ENCODE measurements around the gene GCK.

DNA sequence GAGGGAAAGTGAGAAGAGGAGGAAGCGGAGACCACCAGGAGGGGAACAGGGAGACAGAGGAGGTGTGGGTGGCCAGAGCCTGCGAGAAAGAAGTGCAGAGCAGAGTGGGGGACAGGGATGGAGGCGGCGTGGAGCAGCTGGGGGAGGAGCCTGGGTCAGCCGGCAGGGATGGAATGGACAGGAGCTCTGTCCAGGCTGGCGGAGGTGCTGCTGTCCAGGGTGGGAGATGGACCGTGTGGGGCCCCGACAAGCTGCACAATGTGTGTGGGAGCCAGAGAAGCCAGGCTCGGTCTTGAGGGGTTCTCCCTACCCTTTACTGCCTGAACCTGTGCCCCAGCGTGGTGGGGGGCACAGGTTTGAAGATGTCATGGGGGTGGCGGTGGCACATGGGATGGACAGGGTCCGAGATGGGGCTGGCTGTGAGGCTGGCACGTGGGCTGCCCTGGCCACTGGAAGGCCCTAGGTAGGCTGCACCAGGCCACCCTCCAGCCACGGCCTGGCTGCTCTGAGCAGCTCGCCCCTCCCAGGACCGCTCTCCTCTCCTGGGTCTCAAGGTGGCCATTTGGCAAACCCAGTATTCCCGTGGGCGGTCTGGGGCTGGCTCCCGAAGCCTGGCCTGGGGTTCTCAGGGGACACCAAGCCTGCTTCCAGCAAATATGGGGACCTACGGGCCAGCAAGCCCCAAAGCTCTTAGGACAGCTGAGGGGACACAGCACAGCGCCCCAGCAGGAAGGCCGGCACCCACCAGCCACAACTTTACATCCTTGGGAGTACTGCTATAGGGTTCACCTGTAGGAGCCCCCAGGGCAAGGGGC is 43.9 kb upstream of the GCK start:
- TF ChIP-seq, protein P1, sequence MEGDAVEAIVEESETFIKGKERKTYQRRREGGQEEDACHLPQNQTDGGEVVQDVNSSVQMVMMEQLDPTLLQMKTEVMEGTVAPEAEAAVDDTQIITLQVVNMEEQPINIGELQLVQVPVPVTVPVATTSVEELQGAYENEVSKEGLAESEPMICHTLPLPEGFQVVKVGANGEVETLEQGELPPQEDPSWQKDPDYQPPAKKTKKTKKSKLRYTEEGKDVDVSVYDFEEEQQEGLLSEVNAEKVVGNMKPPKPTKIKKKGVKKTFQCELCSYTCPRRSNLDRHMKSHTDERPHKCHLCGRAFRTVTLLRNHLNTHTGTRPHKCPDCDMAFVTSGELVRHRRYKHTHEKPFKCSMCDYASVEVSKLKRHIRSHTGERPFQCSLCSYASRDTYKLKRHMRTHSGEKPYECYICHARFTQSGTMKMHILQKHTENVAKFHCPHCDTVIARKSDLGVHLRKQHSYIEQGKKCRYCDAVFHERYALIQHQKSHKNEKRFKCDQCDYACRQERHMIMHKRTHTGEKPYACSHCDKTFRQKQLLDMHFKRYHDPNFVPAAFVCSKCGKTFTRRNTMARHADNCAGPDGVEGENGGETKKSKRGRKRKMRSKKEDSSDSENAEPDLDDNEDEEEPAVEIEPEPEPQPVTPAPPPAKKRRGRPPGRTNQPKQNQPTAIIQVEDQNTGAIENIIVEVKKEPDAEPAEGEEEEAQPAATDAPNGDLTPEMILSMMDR (IDR thresholded peaks at IDR 0.05) = no peak
- no peak for TF ChIP-seq POLR2A (IDR thresholded peaks at IDR 0.05)

All from heart left ventricle (tissue), 13 donors.